SK-N-SH (cell line): ENCODE data around the gene MAX. TPM values are rescaled to one million over a fixed set of nuclear protein-coding genes. Genes with fewer than 3 reads are reported as not detected.

Experiments
- CTCF ChIA-PET: fragments of 300-600, 350-600 bp; formaldehyde crosslinking; extraction: SDS; loops from one replicate; lab custom pipeline; 2021; lab: Yijun Ruan, JAX
- POLR2A ChIA-PET: fragments of 350-600 bp; sonication (Branson Sonifier 250); formaldehyde crosslinking; extraction: SDS; loops from one replicate; lab custom pipeline; 2020; ENCODE audit warnings: antibody characterized with exemption, inconsistent platforms; lab: Yijun Ruan, JAX
- DNase-seq: peaks from one replicate; pipeline ENCODE4 v3.0.0; 2012
- H2AFZ ChIP-seq: fragments of 200-600 bp; sonication (generic); 2 replicates; pipeline ENCODE4 v1.8.1; 2016; ENCODE audit warnings: antibody characterized with exemption, mild to moderate bottlenecking, low read depth
- H3F3A ChIP-seq: fragments of 200-600 bp; sonication (generic); replicated peaks from 2 replicates; pipeline ENCODE3; 2016; ENCODE audit warnings: antibody characterized with exemption, mild to moderate bottlenecking; ENCODE audit not compliant: insufficient read depth
- H3K27ac ChIP-seq, 2 experiments: fragments of 200-500 bp in 1 of 2; fragments of 200-600 bp in 1 of 2; sonication (Bioruptor generic) in 1 of 2; sonication (generic), shearing (Covaris generic) in 1 of 2; 2 replicates each; pipeline versions ENCODE4 v1.5.1 to v1.6.1; 2014 to 2016; ENCODE audit warnings: low read depth in 2 of 2, inconsistent platforms in 1 of 2, low read length in 1 of 2, mild to moderate bottlenecking in 1 of 2, mixed read lengths in 1 of 2
- H3K27me3 ChIP-seq: fragments of 200-600 bp; sonication (generic), shearing (Covaris generic); 2 replicates; pipeline ENCODE4 v1.6.1; 2016; ENCODE audit warnings: mixed run types; ENCODE audit not compliant: insufficient read depth
- H3K36me3 ChIP-seq, 2 experiments: fragments of 200-500 bp in 1 of 2; fragments of 200-600 bp in 1 of 2; sonication (Bioruptor generic) in 1 of 2; sonication (generic) in 1 of 2; replicated peaks in 1 of 2; 2 replicates each; pipeline versions ENCODE3 to v1.5.1; 2014 to 2016; ENCODE audit warnings: low read length in 1 of 2, mild to moderate bottlenecking in 1 of 2; ENCODE audit not compliant: insufficient read depth in 2 of 2, control insufficient read depth in 1 of 2
- H3K4me1 ChIP-seq, 2 experiments: fragments of 200-500 bp in 1 of 2; fragments of 200-600 bp in 1 of 2; sonication (Bioruptor generic) in 1 of 2; sonication (generic), shearing (Covaris generic) in 1 of 2; 2 replicates each; pipeline versions ENCODE4 v1.5.1 to v1.6.1; 2014 to 2016; ENCODE audit warnings: low read depth in 1 of 2, low read length in 1 of 2, mixed run types in 1 of 2; ENCODE audit not compliant: insufficient read depth in 2 of 2, control insufficient read depth in 1 of 2
- H3K4me2 ChIP-seq: fragments of 200-600 bp; sonication (generic), shearing (Covaris generic); 2 replicates; pipeline ENCODE4 v1.6.1; 2017; ENCODE audit warnings: mixed run types
- H3K4me3 ChIP-seq, 2 experiments: fragments of 200-500 bp in 1 of 2; fragments of 200-600 bp in 1 of 2; sonication (Bioruptor generic) in 1 of 2; sonication (generic), shearing (Covaris generic) in 1 of 2; 2 replicates each; pipeline versions ENCODE4 v1.5.1 to v1.8.1; 2014 to 2016; ENCODE audit warnings: low read depth in 2 of 2, inconsistent platforms in 1 of 2, low read length in 1 of 2, mild to moderate bottlenecking in 1 of 2, mixed read lengths in 1 of 2, moderate library complexity in 1 of 2
- H3K79me2 ChIP-seq: fragments of 200-600 bp; sonication (generic); 2 replicates; pipeline ENCODE4 v1.8.1; 2017; ENCODE audit warnings: mild to moderate bottlenecking; ENCODE audit not compliant: insufficient read depth
- H3K9ac ChIP-seq: fragments of 200-600 bp; sonication (generic); 2 replicates; pipeline ENCODE4 v1.6.1; 2017; ENCODE audit warnings: mixed run types
- H3K9me2 ChIP-seq: fragments of 200-600 bp; sonication (generic); 2 replicates; pipeline ENCODE4 v1.6.1; 2017; ENCODE audit warnings: mixed run types
- H3K9me3 ChIP-seq: fragments of 200-600 bp; sonication (generic); 2 replicates; pipeline ENCODE4 v1.6.1; 2017; ENCODE audit warnings: mixed run types, mild to moderate bottlenecking, moderate library complexity
- H4K20me1 ChIP-seq: fragments of 200-600 bp; sonication (generic); 2 replicates; pipeline ENCODE4 v1.6.1; 2017; ENCODE audit warnings: mild to moderate bottlenecking, mixed run types; ENCODE audit not compliant: insufficient read depth
- FOSL2 ChIP-seq: IDR thresholded peaks from 2 replicates; pipeline ENCODE4 v1.4.0; 2012; ENCODE audit warnings: low read depth, mild to moderate bottlenecking, moderate library complexity, borderline replicate concordance
- GABPA ChIP-seq: IDR thresholded peaks from 2 replicates; pipeline ENCODE4 v1.4.0; 2012; ENCODE audit warnings: low read depth, mild to moderate bottlenecking
- RAD21 ChIP-seq: IDR thresholded peaks from 2 replicates; pipeline ENCODE4 v1.6.1; 2012; ENCODE audit warnings: mild to moderate bottlenecking, low read length
- YY1 ChIP-seq: IDR thresholded peaks from 2 replicates; pipeline ENCODE4 v1.4.0; 2012; ENCODE audit warnings: low read depth, mild to moderate bottlenecking
- WGBS: methylation state at CpG from one replicate; pipeline ENCODE4 v1.1.6; 2017; ENCODE audit warnings: low lambda C conversion rate; 5-methylcytosine and 5-hydroxymethylcytosine counted together
- polyA plus RNA-seq, 3 experiments: library from polyadenylated mRNA; depleted of rRNA; stranded (reverse); fragments of >200 nt; gene quantifications; 2 replicates each; pipeline ENCODE4 v1.2.3, GENCODE V29; 2012
- TF ChIP-seq, protein P1 (sequence below): fragments of 150-350 bp; IDR thresholded peaks from 2 replicates; pipeline ENCODE4 v1.6.1; 2016; ENCODE audit warnings: mild to moderate bottlenecking, low read depth, low read length
- TF ChIP-seq, protein P2 (sequence below): IDR thresholded peaks from 2 replicates; pipeline ENCODE4 v1.4.0; 2012; ENCODE audit warnings: low read depth, borderline replicate concordance
- TF ChIP-seq, protein P3 (sequence below): IDR thresholded peaks from 2 replicates; pipeline ENCODE4; 2012
- TF ChIP-seq, protein P4 (sequence below): IDR thresholded peaks from 2 replicates; pipeline ENCODE4 v1.4.0; 2012; ENCODE audit warnings: low read depth, borderline replicate concordance
- TF ChIP-seq, protein P5 (sequence below): fragments of 150-350 bp; IDR thresholded peaks from 2 replicates; pipeline ENCODE4 v1.6.1; 2017; ENCODE audit warnings: antibody characterized with exemption, low read length, low read depth, borderline replicate concordance

Gene MAX
- polyA plus RNA-seq, 1 of the 3 experiments (the other 2 are of a cell fraction): 103 TPM

DNA sequence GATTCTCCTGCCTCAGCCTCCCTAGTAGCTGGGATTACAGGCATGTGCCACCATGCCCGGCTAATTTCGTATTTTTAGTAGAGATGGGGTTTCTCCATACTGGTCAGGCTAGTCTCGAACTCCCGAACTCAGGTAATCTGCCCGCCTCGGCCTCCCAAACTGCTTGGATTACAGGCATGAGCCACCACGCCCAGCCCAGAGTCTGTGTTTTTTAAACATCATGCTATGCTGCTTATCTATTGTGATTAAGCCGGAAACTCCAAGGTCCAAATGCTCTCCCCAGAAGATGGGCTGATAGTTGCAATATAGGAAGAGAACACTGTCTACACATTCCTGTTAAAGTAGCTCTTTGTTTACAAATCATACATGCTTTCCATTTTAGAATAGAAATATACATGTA lies 30.5 kb upstream of the MAX start (continued):
- TF ChIP-seq, protein P1, sequence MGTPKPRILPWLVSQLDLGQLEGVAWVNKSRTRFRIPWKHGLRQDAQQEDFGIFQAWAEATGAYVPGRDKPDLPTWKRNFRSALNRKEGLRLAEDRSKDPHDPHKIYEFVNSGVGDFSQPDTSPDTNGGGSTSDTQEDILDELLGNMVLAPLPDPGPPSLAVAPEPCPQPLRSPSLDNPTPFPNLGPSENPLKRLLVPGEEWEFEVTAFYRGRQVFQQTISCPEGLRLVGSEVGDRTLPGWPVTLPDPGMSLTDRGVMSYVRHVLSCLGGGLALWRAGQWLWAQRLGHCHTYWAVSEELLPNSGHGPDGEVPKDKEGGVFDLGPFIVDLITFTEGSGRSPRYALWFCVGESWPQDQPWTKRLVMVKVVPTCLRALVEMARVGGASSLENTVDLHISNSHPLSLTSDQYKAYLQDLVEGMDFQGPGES: no peak
- TF ChIP-seq FOSL2 (no peak), RAD21 (no peak)
- TF ChIP-seq, protein P2, sequence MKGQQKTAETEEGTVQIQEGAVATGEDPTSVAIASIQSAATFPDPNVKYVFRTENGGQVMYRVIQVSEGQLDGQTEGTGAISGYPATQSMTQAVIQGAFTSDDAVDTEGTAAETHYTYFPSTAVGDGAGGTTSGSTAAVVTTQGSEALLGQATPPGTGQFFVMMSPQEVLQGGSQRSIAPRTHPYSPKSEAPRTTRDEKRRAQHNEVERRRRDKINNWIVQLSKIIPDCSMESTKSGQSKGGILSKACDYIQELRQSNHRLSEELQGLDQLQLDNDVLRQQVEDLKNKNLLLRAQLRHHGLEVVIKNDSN: no peak
- TF ChIP-seq, protein P3, sequence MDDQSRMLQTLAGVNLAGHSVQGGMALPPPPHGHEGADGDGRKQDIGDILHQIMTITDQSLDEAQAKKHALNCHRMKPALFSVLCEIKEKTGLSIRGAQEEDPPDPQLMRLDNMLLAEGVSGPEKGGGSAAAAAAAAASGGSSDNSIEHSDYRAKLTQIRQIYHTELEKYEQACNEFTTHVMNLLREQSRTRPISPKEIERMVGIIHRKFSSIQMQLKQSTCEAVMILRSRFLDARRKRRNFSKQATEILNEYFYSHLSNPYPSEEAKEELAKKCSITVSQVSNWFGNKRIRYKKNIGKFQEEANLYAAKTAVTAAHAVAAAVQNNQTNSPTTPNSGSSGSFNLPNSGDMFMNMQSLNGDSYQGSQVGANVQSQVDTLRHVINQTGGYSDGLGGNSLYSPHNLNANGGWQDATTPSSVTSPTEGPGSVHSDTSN: no peak

DNA sequence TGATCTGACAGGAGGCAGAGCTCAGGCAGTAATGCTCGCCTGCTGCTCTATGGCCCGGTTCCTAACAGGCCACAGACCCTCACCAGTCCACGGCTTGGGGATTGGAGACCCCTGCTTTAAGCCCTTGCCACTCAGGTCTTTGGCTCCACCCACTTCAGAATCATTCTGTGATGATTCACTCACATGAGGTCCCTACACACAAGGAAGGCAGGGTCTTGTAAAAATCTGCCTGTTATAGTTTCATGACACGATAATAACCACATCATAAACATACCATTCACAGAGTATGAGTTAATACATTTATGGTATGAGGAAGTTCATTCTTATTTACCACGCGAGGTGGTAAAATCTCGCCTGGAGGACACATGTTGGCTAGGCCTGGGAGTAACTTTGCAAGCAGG lies 29.0 kb upstream of the MAX start:
- H3K79me2 ChIP-seq: no peaks in the 10 kb centered on the region
- no peaks in the 10 kb centered on the region for H3K27me3 ChIP-seq
- H3K9ac ChIP-seq: no peak overlapping the region
- 71% methylated on average over 7 of the region's 7 CpGs for WGBS
- no peaks in the 10 kb centered on the region for H3K4me1 ChIP-seq
- ChIA-PET CTCF (interaction anchor here (1.0 kb wide), 1 partner anchor 17 kb away, joined by 3 read pairs; no protein-coding TSS in a partner anchor), POLR2A (no interaction called here)
- H3K9me3 ChIP-seq: no peaks in the 10 kb centered on the region
- H2AFZ ChIP-seq: no peak overlapping the region
- no peak overlapping the region for H3K27ac ChIP-seq
- no peaks in the 10 kb centered on the region for H4K20me1 ChIP-seq
- no peak for DNase-seq
- H3K9me2 ChIP-seq: no peaks in the 10 kb centered on the region
- no peaks in the 10 kb centered on the region for H3F3A ChIP-seq
- no peak overlapping the region for H3K4me3 ChIP-seq
- H3K4me2 ChIP-seq: no peak overlapping the region
- H3K36me3 ChIP-seq: no peaks in the 10 kb centered on the region
- TF ChIP-seq YY1 (no peak), GABPA (no peak)
- TF ChIP-seq, protein P4, sequence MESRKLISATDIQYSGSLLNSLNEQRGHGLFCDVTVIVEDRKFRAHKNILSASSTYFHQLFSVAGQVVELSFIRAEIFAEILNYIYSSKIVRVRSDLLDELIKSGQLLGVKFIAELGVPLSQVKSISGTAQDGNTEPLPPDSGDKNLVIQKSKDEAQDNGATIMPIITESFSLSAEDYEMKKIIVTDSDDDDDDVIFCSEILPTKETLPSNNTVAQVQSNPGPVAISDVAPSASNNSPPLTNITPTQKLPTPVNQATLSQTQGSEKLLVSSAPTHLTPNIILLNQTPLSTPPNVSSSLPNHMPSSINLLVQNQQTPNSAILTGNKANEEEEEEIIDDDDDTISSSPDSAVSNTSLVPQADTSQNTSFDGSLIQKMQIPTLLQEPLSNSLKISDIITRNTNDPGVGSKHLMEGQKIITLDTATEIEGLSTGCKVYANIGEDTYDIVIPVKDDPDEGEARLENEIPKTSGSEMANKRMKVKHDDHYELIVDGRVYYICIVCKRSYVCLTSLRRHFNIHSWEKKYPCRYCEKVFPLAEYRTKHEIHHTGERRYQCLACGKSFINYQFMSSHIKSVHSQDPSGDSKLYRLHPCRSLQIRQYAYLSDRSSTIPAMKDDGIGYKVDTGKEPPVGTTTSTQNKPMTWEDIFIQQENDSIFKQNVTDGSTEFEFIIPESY: no peak
- TF ChIP-seq, protein P5, sequence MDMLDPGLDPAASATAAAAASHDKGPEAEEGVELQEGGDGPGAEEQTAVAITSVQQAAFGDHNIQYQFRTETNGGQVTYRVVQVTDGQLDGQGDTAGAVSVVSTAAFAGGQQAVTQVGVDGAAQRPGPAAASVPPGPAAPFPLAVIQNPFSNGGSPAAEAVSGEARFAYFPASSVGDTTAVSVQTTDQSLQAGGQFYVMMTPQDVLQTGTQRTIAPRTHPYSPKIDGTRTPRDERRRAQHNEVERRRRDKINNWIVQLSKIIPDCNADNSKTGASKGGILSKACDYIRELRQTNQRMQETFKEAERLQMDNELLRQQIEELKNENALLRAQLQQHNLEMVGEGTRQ: no peak
- TF ChIP-seq, all 33 proteins: peak for 0
